Left forelimb (tissue), 1 donor: Measurements from ENCODE around the gene POU2AF3.

Source experiments
- DNase-seq: peaks from one replicate; pipeline ENCODE4 v3.0.0-alpha.2; 2018; ENCODE audit warnings: low spot score

POU2AF3 gene

GRCh38 chr11:111329306-111330204 lies 31.2 kb downstream of the POU2AF3 start:
- DNase-seq = no peak

GRCh38 chr11:111330234-111330893 lies 32.0 kb downstream of the POU2AF3 start:
- no peak for DNase-seq

DNA sequence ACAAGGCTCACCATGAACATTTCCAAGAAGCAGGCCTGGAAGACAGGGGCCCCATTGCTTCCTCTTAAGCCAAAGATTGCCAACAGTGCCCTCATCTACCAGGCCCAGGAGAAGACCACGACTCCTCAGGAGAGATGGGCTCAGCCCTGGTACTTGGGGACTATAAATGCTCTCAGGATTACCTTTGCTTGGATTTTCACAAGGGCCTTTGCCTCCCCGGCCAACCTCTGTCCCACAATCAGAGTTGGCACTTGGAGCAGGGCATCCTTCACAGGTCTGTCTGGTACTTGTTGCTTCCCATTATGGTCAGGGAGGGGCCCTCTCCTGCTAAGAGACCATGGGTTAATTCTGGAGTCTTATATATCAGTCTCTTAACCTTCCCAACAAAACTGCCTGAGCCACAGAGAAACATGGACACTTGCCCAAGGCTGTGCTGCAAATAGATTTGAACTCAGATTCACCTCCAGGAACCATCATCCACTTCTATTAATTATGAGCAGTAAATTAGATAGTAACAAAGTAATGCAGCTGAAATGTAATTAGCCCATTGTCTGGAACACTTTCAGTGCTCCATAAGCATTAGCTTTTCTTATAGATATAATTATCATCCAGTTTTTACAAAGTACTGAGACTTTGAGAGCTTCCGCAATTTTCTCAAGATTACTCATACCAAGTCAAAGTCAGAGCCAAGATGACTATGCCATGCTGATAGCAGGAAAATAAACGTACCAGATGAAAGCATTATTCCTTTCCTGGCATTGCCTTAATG lies 33.5 kb downstream of the POU2AF3 start:
- no peak for DNase-seq

- DNase-seq = no peak
Measured at GRCh38 chr11:111334532-111335502, 36.5 kb downstream of the POU2AF3 start.

GRCh38 chr11:111335549-111335948 lies 37.2 kb downstream of the POU2AF3 start:
- DNase-seq = no peak

DNA sequence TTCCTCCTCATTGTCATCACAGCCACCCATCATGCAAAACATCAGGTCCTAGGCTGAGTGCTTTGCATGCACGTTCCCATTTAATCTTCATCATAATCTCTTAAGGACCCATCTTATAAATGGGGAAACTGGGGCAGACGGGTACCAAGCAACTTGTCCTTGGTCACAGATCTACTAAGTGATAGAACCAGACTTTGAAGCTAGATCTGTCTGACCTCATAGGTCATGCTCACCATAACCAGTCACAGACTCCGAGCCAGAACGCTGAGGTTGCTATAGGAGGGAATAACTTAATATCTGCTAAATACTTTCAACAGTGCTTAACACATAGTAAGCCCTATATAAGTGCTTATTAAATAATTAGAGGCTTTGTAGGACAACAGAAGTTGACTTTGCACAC lies 37.7 kb downstream of the POU2AF3 start:
- no peak for DNase-seq

- no peak for DNase-seq
Measured at GRCh38 chr11:111336582-111337256, 38.4 kb downstream of the POU2AF3 start.

DNA sequence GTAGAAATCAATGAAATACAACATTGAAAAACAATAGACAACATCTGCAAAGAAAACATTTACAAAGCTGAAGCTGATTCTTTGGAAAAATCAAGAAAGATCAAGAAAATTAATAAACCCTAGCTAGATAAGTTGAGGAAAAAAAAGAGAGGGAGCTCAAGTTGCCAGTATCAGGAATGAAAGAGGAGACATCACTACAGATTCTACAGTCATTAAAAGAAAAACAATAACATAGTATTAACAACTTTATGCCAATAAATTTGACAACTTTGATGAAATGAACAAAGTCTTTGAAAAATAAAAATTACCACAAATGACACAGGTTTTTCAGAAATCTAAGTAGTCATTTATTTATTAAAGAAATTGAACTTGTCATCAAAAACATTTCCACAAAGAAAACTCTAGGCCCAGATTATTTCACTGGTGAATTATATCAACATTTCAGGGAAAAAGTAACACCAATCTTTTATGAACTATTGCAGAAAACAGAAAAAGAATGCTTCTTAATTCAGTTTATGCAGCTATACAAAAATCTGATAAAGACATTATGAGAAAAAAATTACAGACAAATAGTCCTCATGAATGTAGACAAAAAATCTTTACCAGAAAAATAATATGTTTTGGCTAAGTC lies 41.5 kb downstream of the POU2AF3 start:
- no peak for DNase-seq

DNA sequence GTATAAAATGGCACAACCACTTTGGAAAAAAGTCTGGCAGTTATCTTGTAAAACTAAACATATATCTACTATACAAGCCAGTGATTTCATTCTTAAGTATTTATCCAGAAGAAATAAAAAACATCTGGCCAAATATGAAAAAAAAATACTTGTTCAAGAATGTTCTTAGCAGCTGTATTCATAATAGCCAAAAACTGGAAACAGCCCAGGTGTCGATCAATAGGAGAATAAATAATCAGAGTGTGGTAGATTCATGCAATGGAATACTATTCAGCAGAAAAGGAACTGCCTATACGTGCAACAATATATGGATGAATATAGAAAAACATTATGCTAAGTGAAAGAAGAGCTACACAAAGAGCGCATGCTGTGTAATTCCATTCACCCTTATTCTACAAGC lies 44.0 kb downstream of the POU2AF3 start:
- DNase-seq = no peak

DNA sequence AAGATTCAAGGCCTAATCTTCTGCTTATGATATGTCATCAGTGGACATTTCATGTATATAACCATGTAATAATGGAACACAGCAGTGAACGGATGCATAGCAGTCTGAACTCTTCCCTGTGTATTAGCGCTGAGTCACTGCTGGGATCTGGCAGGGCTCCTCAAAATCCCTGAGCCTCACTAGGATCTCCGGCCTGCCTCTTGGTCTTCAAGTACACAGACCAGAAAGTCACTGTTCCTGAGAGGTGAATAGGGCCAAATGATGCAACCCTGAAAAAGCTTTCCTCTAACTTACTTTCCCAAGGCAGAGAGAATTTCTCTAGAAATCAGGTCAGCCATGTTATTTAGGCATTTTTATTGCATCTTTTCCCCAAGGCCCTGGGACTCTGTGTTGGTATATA lies 45.7 kb downstream of the POU2AF3 start:
- DNase-seq = no peak

- peak; percentile 15 for DNase-seq
Measured at GRCh38 chr11:111347002-111347722, 48.8 kb downstream of the POU2AF3 start.

DNA sequence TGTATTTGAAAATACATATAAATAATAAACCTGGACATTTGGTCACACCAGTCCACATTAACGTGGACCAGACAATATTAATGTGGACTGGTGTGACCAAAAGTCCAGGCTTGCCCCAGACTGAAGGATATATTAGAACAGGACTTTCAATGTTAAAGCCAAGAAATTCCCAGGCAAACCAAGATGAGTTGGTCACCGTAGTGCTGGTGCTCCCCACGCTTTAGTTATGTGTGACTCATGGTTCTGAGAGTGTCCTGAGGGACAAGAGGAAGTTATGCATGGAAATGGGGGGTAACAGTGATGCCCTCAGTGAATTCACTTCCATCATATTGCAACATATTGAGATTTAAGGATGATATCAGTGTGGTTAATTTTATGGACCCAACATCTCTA lies 49.4 kb downstream of the POU2AF3 start:
- no peak for DNase-seq

DNA sequence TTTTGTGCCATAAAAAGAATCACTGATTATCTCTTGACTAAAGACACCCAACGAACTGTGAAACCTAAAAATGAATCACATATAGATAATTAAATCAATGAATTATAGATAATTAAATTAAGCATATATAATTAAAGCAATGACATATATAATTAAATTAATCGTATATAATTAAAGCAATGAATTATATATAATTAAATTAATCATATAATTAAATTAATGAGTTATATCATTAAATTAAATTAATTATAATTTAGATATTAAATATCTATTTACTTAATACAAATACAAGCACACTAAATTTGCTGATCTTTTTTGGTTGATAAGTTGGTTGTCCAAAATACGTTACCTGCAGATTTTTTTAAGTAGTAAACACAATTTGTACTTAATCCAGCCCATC lies 49.8 kb downstream of the POU2AF3 start:
- no peak for DNase-seq

DNA sequence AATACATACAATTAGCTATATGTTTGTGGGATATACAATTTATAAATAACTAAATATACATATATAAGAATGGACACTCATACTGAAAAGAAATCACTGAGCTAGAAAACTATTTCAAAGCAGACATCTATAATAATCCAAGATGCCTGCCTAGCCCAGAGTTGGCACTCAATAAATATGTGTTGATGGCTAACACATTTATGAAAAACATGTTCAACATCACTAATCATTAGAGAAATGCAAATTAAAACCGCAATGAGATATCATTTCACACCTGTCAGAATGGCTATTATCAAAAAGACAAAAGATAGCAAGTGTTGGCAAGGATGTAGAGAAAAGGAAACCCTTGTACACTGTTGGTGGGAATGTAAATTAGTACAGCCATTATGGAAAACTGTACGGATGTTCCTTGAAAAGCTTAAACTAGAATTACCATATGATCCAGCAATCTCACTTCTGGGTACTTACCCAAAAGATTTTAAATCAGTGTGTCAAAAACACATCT lies 50.9 kb downstream of the POU2AF3 start:
- no peak for DNase-seq

GRCh38 chr11:111350811-111351210 lies 52.5 kb downstream of the POU2AF3 start:
- DNase-seq = no peak

- DNase-seq = no peak
Measured at GRCh38 chr11:111351374-111352055, 53.2 kb downstream of the POU2AF3 start.

DNA sequence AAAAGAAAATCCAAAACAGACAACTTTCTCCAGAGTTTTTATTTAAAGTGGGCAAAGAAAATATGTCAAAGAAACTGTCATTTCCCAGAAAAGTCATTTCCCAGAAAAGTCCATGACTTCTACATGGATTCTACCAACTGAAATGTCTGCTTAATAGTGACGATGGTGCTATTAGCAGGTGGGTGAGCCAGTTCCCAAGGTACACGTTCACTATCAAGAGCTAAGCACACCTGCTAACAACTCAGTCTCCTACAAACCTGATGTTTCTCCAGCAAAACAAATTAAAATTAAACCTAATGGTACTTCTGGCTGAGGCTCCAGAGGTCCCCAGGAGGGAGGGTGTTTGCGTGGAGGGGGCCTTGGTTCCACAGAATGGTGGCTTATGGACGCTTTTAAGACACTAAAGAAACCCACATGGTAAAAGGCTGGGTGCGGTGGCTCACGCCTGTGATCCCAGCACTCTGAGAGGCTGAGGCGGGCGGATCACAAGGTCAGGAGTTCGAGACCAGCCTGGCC lies 53.9 kb downstream of the POU2AF3 start:
- DNase-seq = no peak

DNA sequence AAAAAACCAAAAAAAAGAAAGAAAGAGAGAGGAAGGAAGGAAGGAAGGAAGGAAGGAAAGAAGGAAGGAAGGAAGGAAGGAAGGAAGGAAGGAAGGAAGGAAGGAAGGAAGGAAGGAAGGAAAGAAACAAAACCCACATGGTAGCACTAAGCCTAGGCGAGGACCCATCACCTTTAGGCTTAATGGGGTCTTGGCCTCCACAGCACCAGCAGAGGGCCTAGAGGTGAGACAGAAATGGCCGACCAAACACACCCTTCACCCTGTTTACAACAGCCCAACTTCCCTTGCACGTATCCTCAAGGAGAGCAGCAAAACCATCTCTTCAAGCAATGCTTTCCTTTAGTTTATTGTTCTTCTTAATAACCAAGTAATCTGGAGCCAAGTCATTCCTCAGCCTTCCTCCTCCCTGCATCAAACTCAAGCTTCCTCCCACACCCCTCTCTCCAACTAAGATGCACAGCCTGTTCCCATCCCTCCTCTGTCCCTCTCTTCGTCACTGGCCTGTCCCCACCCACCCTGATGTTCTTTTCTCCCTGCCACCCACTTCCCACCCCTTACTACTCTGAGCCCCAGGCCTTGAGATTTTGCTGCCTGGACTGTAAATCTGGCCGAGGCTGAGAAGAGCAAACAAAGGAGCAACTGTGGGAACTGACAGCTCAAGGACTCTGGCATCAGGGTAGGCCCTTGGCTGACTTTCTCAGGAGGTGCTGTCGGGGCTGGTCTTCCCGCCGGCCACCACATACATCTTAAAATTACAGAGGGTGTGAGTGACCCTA lies 54.8 kb downstream of the POU2AF3 start:
- DNase-seq = no peak
